GM18870 (cell line): ENCODE results near the gene SSBP3.

Experiments used
- ATAC-seq: cut with Tn5 transposase; IDR thresholded peaks from one replicate; pipeline ENCODE4 v1.9.1; 2021; ENCODE audit warnings: moderate library complexity; ENCODE audit not compliant: unreplicated experiment

The SSBP3 gene

DNA sequence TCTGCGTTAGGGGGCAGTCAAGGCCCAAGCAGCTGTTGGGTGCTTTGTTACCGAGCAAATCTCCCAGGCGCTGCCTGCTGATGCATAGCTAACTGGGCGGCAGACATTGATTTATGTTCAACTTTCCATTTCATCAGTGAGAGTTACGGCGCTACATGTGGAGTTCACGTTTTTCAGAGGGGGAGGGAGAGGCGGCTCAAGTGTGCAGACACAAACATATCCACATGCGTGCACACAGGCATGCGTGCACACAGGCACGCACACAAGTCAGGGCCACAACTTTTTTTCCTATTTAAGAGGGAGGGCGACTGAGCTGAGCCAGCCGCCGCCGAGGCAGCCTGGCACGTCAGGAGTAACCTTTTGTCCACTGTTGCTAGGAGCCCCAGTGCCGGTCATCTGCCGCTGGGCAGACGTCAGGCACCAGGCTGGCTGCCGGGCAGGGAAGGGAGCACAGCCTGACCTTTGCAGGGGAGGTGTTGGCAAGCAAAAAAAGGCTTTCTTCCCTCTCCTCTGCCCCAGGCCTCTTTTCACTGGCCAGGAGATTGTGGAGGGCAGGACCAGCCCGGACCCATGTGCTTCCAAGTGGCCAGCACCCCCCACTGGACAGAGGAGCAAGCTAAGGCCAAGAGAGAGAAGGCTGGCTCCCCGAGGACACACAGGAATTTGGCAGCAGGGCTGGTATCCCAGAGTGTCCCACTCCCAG, 133.0 kb downstream of the SSBP3 start:
- no peak for ATAC-seq

DNA sequence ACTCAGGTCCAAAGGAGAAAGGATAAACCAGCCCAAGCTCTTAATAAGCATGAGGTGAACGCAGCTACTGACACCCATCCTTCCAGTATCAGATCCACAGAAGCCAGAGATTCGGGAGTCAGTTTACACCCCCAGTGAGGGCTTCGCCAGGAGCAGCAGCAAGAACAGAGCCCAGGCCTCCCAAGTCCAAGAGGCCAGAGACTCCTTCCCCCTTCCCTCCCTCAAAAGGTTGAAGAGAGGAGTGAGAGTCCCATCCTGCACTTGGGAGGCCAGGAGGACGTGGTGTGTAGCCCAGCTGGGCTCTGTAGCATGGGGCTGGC, 133.5 kb downstream of the SSBP3 start:
- ATAC-seq: no peak

DNA sequence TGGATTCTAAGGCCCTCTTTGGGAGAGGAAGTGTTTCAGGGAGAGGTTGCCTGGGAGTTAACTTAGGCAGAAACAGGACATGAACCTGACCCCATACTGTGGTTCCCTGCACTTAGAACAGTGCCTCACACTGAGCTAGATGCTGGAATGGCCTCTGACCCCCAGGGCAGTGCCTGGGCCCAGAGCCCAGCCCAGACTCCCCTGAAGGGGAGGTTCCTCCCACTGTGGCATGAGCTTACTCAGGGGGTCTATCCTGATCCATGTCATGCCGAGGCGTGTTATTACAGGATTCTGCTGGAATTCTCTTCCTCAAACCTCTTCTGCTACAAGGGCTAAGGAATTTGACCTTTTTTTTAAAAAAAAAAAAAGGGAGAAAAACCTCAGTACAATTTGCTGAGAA, 134.1 kb downstream of the SSBP3 start:
- no peak for ATAC-seq

DNA sequence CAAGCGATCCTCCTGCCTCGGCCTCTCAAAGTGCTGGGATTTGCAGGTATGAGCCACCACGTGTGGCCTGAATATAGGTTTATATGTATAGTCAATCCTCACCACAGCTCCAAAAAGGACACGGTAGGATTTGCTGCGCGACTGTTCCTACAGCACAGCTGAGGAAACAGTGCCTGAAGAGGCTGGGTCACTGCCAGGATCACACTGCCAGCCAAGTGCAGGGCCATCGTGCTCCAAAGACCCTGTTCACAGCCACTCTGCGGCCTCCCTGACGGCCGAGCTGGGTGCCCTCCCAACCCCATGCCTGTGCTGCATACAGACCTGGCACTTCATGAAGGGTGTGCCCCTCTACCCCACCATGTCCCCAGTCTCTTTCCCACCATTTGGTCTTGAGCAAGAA, 134.9 kb downstream of the SSBP3 start:
- no peak for ATAC-seq

DNA sequence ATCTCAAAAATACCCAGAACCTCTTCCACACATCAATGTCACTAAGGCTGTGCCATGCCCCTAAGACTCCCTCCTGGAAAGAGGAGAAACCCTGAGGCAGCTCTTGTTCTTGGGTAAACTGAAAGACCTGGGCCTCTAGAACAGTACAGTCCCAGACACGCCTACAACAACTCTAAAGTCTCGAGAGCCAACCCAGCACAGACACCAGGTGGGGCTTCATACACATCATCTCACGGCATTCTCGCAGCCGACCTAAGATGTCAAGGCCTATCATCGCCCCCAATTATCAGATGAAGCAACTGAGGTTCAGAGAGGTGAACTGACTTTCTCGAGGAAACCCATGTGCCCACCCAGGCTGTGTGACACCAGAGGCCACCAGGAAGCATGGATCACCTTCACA, 135.7 kb downstream of the SSBP3 start:
- ATAC-seq: no peak

DNA sequence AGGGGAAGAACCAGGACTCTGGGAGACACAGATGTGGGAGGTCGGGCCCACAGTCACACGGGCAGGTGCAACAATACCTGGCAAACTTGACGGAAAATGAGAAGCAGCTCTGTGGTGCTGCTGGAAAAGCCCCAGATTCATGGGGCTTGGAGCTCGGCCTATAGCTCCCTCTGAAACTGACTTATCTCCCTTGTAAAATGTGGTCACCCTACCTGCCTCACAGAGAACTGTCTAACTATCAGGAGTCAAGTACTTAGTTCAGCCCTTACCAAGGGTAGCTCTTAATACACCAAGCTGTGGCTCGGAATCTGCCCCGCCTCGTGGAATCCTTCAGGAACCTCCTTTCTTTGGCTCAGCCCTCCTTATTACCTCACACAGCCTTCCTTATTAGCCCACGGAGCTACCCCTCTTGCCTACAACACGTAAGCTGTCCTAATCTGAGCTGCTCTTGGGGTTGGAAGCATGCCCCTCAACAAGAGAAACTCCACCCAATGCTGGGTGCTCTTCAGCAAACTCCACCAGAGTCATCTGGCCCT, 137.4 kb downstream of the SSBP3 start:
- ATAC-seq: no peak

DNA sequence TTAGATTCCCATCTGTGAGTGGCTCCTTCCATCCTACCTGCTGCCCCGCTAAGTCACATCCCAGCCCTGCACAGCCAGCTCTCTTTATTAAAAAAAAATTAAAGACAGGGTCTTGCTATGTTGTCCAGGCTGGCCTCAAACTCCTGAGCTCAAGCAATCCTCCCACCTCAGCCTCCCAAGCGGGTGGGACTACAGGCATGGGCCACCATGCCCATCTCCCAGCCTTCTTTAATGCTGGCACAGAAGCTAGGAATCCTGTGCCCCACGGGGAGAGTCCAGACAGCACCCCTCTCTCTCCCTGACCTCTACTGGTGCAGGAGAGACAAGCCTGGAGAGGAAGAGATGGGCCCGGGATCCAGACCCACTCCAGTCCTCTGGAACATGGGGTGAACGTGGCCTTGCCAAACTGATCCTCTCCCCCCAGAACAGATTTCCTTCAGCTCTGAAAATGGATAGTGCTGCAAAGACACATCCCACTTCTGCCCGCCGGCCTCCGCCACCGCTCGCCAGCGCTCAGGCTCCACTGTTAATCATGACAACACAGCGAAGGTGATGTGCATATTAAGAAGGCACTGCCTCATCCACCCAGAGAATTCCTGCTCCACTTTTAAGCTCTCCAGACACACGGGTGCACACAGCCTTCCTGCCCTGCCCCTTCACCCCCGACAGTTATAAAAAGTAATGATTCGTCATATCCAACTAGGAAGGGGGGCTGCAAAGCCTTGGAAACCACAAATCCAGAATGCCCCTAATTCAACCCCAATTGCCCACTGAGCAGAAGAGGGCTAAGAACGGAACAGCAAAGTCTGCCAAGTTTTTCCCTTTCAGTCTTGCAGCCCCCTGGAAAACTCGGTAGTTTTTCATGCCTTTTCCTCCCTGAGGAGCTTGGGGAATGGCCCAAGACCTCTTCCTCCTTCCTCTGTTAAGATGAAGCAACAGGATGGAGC, 138.1 kb downstream of the SSBP3 start:
- no peak for ATAC-seq

DNA sequence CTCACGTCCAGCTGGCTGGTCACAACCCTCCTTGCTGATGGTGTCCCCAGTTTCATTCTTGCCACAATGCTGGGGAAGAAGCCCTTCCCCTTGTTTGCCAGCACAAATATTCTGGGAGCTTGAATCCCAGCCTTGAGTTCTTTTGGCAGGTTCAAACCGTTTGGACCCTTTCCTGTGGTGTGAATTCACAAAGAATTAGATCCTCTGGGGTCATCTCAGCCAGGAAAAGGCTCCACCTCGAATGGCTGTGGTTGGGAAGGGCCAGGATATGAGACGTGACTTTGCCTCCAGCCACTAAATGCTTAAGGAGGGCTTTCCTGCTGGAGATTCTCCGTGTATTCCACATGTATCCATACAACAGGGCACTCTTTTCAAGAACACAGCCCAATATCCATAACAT, 139.3 kb downstream of the SSBP3 start:
- no peak for ATAC-seq

DNA sequence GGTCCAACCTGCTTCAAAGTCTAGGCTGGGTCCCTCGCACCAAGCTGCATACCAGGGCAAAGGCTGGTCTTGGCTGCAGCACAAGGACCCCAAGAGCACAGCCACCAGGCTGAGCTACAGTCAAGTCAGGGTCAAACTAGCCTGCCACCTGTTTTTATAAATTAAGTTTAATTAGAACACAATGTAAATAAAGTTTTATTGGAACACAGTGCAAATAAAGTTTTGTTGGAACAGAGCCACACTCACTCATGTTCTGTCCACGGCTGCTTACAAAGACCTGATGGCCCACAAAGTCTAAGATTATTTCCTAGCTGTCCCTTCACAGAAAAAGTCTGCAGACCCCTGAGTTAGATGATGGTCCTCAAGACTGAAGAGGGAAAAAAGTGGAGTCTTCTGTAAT, 140.0 kb downstream of the SSBP3 start:
- ATAC-seq: no peak

DNA sequence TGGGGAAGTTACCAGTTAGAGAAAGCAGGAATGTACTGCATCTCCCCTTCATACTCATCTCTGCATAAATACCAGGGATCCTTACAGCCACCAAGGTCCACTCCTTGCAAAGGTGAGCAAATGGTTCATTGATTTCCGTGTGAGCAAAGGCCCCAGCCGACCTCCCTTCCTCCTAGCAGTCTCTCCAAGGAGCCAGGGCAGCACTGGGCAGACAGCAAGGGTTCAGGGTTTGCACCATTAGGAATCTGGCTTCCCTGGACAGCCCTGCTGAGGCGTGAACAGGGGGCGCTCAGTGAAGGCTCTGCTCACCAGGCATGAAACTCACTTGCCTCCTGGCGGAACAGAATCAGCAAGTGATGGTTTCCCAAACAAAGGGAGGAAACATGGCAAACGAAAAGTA, 140.5 kb downstream of the SSBP3 start:
- ATAC-seq: no peak

DNA sequence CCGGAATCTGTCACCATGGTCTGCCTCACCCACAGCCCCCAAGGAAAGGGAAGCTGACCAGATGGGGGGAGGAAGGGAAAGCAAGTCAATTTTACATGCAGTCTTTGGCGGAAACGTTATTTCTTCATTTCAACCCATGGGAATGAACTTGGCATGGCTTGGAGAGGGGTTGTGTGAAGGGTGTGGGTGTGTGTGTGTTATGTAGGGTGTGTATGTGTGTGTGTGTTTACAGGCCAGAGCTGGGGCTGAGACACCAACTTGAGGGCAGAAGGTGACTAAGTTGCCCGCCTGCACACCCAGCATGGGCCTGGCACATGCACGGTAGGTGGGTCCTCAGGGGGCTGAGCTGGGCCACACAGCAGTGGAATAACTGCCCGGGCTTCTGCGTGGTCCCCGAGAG, 141.1 kb downstream of the SSBP3 start:
- no peak for ATAC-seq

DNA sequence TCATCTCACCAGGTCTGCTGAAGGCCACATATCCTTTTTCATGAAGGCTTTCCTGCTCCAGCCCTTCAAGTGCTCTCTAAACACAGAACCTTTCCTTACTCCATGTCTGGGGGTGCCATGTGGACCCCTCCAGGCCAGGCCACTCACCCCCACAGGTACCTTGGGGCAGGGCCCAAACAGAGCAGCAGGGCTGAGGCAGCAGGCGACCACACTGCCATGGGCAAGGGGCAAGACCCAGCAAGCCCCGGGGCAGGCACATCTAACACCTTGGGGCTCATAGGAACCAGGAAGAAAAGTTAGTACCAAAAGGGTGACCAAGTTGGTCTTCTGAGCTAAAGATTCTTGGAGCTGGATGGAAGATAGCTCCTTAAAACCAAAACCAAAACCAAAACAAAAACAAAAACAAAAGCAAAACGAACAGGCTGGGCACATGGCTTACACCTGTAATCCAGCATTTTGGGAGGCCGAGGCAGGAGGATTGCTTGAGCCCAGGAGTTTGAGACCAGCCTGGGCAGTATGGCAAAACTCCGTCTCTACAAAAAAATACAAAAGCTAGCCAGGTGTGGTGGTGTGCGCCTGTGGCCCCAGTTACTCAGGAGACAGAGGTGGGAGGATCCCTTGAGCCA, 142.5 kb downstream of the SSBP3 start:
- ATAC-seq: no peak

DNA sequence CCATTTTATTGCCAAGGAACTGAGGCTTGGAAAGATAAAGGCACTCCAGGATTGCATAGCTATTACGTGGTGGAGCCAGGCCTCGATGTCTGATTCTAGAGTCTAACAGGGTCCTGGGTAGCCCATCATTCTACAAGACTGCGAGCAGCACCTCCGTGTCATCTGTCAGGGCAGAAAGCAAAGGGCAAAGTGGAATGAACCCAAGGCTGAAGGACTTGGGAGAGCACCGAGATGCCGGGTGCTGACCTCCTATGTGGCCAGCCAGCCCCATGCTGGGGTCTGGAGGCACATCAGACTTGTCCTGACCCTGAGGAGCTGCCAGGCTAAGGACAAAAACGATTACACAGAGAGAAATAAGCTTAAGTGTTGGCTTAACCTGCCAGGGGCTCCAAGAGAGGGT, 143.9 kb downstream of the SSBP3 start:
- no peak for ATAC-seq

DNA sequence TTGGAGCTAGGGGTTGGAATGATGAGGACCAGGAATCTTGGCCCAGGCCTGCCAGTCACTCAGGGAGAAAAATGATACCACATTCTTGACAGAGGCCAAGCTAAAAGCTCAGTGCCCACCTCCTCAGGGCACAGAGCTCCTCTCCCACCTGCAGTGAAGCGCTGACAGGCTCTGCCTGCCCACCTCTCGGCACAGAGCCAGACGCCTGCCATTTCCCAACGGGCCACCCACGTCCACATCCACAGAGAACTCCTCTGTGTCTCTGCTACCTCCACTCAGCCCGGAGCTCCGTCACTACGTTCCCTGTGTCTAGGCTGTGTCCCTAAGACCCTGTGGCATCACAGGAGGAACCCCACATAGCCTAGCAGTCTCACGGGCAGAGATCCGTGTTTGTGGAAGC, 145.4 kb downstream of the SSBP3 start:
- no peak for ATAC-seq

DNA sequence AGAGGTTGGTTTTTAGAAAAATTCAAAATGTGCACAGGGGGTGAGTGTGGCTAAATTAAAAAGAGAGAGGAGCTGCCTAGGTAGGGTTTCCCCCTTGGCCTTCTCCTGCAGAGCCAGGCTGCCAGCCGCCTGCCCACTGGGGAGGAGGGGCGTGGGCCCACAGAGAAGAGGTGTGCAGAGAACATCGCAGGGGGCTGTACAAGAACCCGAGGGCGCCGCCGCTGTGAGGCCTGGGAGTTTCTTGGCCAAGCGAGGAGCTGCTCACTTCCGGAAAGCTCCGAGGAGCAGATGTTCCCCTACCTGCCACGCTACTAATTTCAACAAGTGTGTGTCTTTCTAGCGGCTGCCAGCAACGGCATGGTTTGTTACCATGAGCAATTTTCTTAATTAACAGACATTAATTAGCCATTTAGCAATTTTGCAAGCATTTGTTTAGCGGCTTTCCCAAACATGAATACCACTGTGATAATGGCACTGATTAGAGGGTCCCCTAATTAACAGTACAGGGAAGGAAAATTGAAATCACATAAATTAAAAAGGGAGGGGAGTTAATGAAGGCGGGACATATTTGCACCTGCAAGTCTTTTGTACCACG, 146.6 kb downstream of the SSBP3 start:
- no peak for ATAC-seq

DNA sequence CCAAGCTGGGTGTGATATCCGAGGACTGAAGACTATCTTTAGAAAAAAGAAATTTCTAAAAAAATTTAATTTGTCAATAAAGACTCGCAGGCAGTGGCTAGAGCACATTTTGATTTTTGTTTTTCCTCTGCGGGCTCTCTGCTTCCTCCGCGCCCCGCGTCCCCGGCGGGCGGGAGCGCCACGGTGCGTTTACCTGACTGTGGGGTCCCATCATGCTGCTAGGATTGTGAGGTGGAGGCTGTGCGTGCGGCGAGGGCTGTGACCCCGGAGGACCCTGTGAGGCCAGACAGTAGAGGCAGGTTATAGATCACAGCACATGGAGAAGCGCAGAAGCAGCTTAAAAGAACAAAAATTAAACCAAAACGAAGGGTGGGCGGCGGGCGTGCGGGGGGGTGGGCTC, 148.3 kb downstream of the SSBP3 start:
- ATAC-seq: no peak

DNA sequence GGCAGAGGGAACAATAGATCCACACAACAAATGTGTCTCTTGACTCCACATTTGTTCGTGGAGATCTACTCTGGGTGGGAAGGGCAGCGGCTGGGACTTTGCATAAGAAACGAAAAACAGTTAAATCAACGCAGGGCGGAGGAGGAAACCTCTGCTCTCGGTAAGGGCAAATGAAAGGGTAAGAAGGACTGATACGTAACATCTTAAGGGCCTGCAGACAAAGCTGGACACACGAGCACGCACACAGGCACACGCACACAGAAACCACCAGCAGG, 148.9 kb downstream of the SSBP3 start:
- no peak for ATAC-seq

DNA sequence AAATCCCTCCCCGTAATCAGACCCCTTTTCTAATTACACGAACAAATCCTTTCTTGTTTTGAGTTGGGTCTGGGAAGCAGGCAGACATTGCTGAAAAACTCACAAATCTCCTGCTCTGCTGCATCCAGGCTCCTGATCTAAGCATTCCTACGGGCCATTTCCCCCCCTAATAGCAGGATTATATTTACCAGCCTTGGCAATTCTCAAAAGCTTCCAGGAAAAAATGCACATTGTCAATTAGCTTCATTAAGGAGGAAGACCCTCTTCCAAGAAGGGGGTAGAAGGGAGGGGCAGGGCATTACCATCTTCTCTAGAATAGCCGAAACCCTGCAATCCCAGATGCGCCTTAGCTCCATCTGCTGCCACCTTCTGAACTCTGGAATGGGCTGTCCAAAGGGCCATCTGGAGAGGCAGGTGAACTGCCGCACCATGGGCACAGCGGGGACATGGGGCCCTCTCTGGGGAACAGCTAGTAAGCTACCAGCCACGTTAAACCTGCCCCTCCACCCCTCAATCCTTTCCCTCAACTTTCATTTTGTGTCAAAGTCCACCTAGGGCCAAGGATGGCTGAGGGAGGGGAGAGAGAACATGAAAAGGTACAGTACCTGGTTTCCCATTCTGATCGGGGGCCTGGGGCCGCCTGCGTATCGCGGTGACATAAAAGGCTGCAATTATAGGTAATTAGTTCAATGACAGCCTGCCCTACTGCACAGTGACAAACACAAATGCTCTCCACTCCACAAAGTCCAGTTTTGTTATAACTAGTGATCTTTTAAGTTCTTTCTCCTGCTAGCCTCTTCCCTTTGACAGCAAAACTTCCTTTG, 149.5 kb downstream of the SSBP3 start:
- no peak for ATAC-seq

DNA sequence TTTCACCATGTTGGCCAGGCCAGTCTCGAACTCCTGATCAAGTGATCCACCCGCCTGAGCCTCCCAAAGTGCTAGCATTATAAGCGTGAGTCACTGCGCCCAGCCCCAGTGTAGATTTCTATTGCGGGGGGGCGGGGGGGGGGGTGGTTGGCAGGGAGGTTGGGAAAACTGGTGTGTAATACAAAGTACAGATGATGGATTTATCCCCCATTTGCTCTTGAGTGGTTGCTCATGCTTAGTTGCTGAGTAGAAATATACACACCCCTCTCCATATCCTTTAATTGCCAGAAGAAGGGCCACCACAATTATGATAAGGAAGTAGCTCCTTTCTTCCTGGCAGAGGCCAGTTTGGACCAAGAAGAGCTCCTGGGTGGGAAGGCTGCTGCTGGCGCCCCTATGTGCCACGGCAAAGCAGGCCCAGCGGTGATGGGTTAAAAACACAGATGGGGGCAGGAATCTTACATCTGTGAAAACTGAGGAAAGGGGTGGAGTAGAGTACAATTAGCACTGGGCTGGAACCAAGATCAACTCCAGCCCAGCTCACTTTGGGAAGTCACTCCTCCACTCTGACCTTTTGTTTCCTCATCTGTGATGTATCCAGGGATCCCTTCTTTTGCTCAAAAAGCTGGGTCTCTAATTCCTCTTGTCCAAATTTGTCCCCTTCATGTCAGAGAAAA, 151.0 kb downstream of the SSBP3 start:
- ATAC-seq: no peak

DNA sequence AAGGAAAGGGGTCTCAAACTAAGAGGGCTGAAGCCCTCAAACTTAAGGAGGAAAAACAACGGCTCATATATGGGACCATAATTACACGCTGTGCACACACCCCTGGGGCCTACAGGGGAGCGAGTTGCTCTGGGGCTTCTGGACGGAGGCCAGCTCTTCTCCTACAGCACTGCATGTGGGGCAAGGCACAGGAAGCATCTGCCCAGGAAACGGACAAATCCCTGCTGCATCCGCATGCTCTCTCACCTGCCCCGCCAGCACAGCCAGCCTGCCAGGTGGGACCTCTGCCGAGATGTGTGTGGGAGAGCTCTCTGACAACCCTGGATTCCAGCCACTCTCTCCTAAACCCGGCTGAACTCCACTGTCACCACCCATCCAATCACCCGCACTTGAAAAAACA, 152.1 kb downstream of the SSBP3 start:
- ATAC-seq: no peak
